PC-3 (cell line): ENCODE data around the gene MYO9A. TPM values are rescaled to one million over a fixed set of nuclear protein-coding genes. Genes with fewer than 3 reads are reported as not detected.

Experiments used
- ATAC-seq: fragments of 200-7000 bp; cut with Tn5 transposase; 2 replicates; pipeline ENCODE4 v1.9.1; 2020; ENCODE audit warnings: mild to moderate bottlenecking, moderate library complexity
- BruUV-seq: library from RNA; stranded (reverse); fragments of 400-500 nt; replicated peaks from 2 replicates; lab custom pipeline; 2021; lab: Mats Ljungman, UMichigan
- CTCF ChIA-PET: fragments of 300-600 bp; sonication (Branson Sonifier 250); formaldehyde crosslinking; loops from one replicate; lab custom pipeline; 2022; ENCODE audit warnings: antibody characterized with exemption; lab: Charles Lee
- POLR2A ChIA-PET: fragments of 300-600 bp; sonication (Branson Sonifier 250); formaldehyde crosslinking; loops from one replicate; lab custom pipeline; 2022; ENCODE audit warnings: antibody characterized with exemption; ENCODE audit not compliant: unreplicated experiment; lab: Charles Lee
- DNase-seq: peaks from one replicate; pipeline ENCODE4 v3.0.0-alpha.2; 2015
- H2AFZ ChIP-seq: fragments of 300-600 bp; sonication (generic); 2 replicates; pipeline ENCODE4 v1.6.0; 2016; ENCODE audit warnings: antibody characterized with exemption, low read length
- H3F3A ChIP-seq: fragments of 300-600 bp; sonication (generic); one replicate; pipeline ENCODE4 v1.6.0; 2017; ENCODE audit warnings: antibody characterized with exemption, low read length, control low read depth, mild to moderate bottlenecking; ENCODE audit not compliant: unreplicated experiment
- H3K27ac ChIP-seq: fragments of 300-600 bp; sonication (generic); 2 replicates; pipeline ENCODE4 v1.5.1; 2016; ENCODE audit warnings: mild to moderate bottlenecking, low read length
- H3K27me3 ChIP-seq: fragments of 300-600 bp; sonication (generic); 2 replicates; pipeline ENCODE4 v1.6.1; 2016; ENCODE audit warnings: low read length, mixed read lengths
- H3K36me3 ChIP-seq: fragments of 300-600 bp; sonication (generic); 2 replicates; pipeline ENCODE4 v1.6.1; 2016; ENCODE audit warnings: low read depth, mixed run types, low read length, mixed read lengths
- H3K4me1 ChIP-seq: fragments of 300-600 bp; sonication (generic); 2 replicates; pipeline ENCODE4 v1.5.1; 2016; ENCODE audit warnings: low read length; ENCODE audit not compliant: insufficient read depth
- H3K4me2 ChIP-seq: fragments of 300-600 bp; sonication (generic); 2 replicates; pipeline ENCODE4 v1.6.0; 2016; ENCODE audit warnings: low read length
- H3K4me3 ChIP-seq: fragments of 300-600 bp; sonication (generic); 2 replicates; pipeline ENCODE4 v1.5.1; 2016; ENCODE audit warnings: mild to moderate bottlenecking, low read length, mixed read lengths
- H3K79me2 ChIP-seq: fragments of 300-600 bp; sonication (generic); 2 replicates; pipeline ENCODE4 v1.6.1; 2017; ENCODE audit warnings: low read length, mixed read lengths
- H3K9ac ChIP-seq: fragments of 300-600 bp; sonication (generic); 2 replicates; pipeline ENCODE4 v1.6.0; 2016; ENCODE audit warnings: mild to moderate bottlenecking, low read length
- H3K9me2 ChIP-seq: fragments of 300-600 bp; sonication (generic); replicated peaks from 2 replicates; pipeline ENCODE4 v1.6.1; 2016; ENCODE audit warnings: mixed run types, low read length, mixed read lengths
- H3K9me3 ChIP-seq: fragments of 300-600 bp; sonication (generic); 2 replicates; pipeline ENCODE4 v1.6.1; 2016; ENCODE audit warnings: low read length, mixed read lengths
- H4K20me1 ChIP-seq: fragments of 300-600 bp; sonication (generic); 2 replicates; pipeline ENCODE4 v1.6.1; 2016; ENCODE audit warnings: low read length, mixed read lengths
- EZH2 ChIP-seq: fragments of 300-600 bp; sonication (generic); IDR thresholded peaks from one replicate; pipeline ENCODE4 v1.6.1; 2017; ENCODE audit warnings: antibody characterized with exemption, mild to moderate bottlenecking, low read length; ENCODE audit not compliant: unreplicated experiment
- EZH2phosphoT487 ChIP-seq: fragments of 300-600 bp; sonication (generic); IDR thresholded peaks from 2 replicates; pipeline ENCODE4 v1.6.1; 2018; ENCODE audit warnings: mild to moderate bottlenecking, antibody characterized with exemption, low read length, borderline replicate concordance
- intact Hi-C: fragments of 100-400 bp; cut with micrococcal nuclease; formaldehyde crosslinking; loops from 2 replicates; pipeline ENCODE4 v1.9.0; 2023
- total RNA-seq: library from RNA; depleted of rRNA; stranded (reverse); fragments of >200 nt; gene quantifications from 2 replicates; pipeline ENCODE4 v1.2.3, GENCODE V29; 2014
- TF ChIP-seq, protein P1 (sequence below): fragments of 300-600 bp; sonication (generic); conservative IDR thresholded peaks from 2 replicates; pipeline ENCODE4 v1.5.1; 2017; ENCODE audit warnings: antibody characterized with exemption, low read depth, mild to moderate bottlenecking, low read length

Gene MYO9A
- total RNA-seq, 1 experiment from 2014 or later, result 18.3 TPM

GRCh38 chr15:72062319-72062718 is 55.6 kb downstream of the MYO9A start:
- no peak overlapping the region for H3K4me3 ChIP-seq

GRCh38 chr15:72060687-72061250 is 57.2 kb downstream of the MYO9A start:
- intact Hi-C loops, result no loop called here
- Histone ChIP-seq H3K4me1 (no peaks in the 10 kb centered on the region), H3K9me2 (no peaks in the 10 kb centered on the region), H3K4me2 (no peak overlapping the region), H3K27ac (no peak overlapping the region), H3K9ac (no peak overlapping the region), H3K9me3 (no peaks in the 10 kb centered on the region), H2AFZ (no peak overlapping the region), H3K4me3 (no peak overlapping the region), H3K27me3 (no peaks in the 10 kb centered on the region), H3F3A (no peaks in the 10 kb centered on the region), H4K20me1 (no peaks in the 10 kb centered on the region), H3K36me3 (no peaks in the 10 kb centered on the region), H3K79me2 (no peaks in the 10 kb centered on the region)
- ChIA-PET POLR2A (no interaction called here), CTCF (no interaction called here)
- BruUV-seq, result no TSS peak
- DNase-seq (no peak), ATAC-seq (no peak)
- TF ChIP-seq, protein P1, sequence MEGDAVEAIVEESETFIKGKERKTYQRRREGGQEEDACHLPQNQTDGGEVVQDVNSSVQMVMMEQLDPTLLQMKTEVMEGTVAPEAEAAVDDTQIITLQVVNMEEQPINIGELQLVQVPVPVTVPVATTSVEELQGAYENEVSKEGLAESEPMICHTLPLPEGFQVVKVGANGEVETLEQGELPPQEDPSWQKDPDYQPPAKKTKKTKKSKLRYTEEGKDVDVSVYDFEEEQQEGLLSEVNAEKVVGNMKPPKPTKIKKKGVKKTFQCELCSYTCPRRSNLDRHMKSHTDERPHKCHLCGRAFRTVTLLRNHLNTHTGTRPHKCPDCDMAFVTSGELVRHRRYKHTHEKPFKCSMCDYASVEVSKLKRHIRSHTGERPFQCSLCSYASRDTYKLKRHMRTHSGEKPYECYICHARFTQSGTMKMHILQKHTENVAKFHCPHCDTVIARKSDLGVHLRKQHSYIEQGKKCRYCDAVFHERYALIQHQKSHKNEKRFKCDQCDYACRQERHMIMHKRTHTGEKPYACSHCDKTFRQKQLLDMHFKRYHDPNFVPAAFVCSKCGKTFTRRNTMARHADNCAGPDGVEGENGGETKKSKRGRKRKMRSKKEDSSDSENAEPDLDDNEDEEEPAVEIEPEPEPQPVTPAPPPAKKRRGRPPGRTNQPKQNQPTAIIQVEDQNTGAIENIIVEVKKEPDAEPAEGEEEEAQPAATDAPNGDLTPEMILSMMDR, result no peak
- TF ChIP-seq EZH2 (no peak), EZH2phosphoT487 (no peak)

More at GRCh38 chr15:72062319-72062718, 55.6 kb downstream of the MYO9A start:
- POLR2A ChIA-PET, result no interaction called here
- BruUV-seq, result no TSS peak
- H3K27me3 ChIP-seq, result no peaks in the 10 kb centered on the region
- TF ChIP-seq EZH2phosphoT487, result no peak
- TF ChIP-seq, protein P1, result no peak
- TF ChIP-seq EZH2, result no peak
- no peaks in the 10 kb centered on the region for H3F3A ChIP-seq
- no peaks in the 10 kb centered on the region for H3K79me2 ChIP-seq
- CTCF ChIA-PET, result no interaction called here
- no peaks in the 10 kb centered on the region for H3K36me3 ChIP-seq
- no peaks in the 10 kb centered on the region for H3K9me2 ChIP-seq
- H3K9ac ChIP-seq, result no peak overlapping the region
- H3K9me3 ChIP-seq, result no peaks in the 10 kb centered on the region
- intact Hi-C loops, result no loop called here
- no peak overlapping the region for H3K4me2 ChIP-seq
- ATAC-seq, result no peak
- H3K4me1 ChIP-seq, result no peaks in the 10 kb centered on the region
- no peak for DNase-seq
- H4K20me1 ChIP-seq, result no peaks in the 10 kb centered on the region
- H2AFZ ChIP-seq, result no peak overlapping the region
- no peak overlapping the region for H3K27ac ChIP-seq

DNA sequence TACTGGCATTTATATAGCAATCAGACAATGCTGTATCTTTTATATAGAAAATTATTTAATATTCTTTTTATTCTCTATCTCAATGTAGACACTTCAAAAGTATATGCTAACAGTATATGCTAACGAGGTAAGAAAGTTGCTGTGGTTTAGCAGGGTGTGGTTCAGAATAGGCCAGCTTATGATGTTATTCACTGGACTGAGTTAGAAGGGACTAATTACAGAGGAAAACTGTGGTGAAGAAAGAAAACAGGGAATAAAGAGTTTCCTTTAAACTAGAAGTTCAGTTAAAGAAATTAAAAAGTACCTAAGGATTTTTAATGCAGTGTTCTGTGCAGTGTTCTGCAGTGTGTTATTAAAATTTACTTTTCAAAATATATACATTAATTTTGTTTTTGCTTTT is 59.4 kb downstream of the MYO9A start:
- Histone ChIP-seq H3K4me2 (no peak overlapping the region), H3K4me3 (no peak overlapping the region), H3K36me3 (no peaks in the 10 kb centered on the region), H3K27me3 (no peaks in the 10 kb centered on the region), H3K9me2 (no peaks in the 10 kb centered on the region), H3K79me2 (no peaks in the 10 kb centered on the region), H3K4me1 (no peaks in the 10 kb centered on the region), H4K20me1 (no peaks in the 10 kb centered on the region), H3K9me3 (no peaks in the 10 kb centered on the region), H3K9ac (no peak overlapping the region), H3F3A (no peaks in the 10 kb centered on the region), H2AFZ (no peak overlapping the region), H3K27ac (no peak overlapping the region)
- intact Hi-C loops, result no loop called here
- no peak for TF ChIP-seq EZH2phosphoT487
- TF ChIP-seq EZH2, result no peak
- TF ChIP-seq, protein P1, result no peak
- ChIA-PET CTCF (no interaction called here), POLR2A (no interaction called here)
- no TSS peak for BruUV-seq
- ATAC-seq, result no peak
- DNase-seq, result no peak
